Measurements from ENCODE around the gene FRAT2.
"Not testable (repeated sequence)": the region's sequence is repeated elsewhere in the genome, so short reads cannot be mapped to it uniquely, and the experiment has no call there.

FRAT2 gene

DNA sequence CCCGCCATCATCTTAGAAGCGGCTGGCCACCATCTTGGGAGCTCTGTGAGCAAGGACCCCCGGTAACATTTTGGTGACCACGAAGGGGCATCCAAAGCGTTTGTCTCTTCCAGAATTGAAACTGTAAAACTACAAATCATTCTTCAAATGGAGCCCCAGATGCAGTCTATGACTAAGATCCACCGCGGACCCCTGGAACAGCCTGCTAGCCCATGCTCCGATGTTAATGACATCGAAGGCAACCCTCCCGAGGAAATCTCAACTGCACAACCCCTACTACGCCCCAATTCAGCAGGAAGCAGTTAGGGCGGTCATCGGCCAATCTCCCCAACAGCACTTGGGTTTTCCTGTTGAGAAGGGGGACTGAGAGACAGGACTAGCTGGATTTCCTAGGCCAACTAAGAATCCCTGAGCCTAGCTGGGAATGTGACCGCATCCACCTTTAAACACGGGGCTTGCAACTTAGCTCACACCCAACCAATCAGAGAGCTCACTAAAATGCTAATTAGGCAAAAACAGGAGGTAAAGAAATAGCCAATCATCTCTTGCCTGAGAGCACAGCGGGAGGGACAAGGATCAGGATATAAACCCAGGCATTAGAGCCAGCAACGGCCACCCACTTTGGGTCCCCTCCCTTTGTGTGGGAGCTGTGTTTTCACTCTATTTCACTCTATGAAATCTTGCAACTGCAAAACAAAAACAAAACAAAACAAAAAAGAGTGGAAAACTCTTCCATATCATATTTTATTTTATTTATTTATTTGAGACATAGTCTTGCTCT lies 43.8 kb downstream of the FRAT2 start:
- DNase-seq (ENCODE audit: low read depth) = not testable (repeated sequence)

DNA sequence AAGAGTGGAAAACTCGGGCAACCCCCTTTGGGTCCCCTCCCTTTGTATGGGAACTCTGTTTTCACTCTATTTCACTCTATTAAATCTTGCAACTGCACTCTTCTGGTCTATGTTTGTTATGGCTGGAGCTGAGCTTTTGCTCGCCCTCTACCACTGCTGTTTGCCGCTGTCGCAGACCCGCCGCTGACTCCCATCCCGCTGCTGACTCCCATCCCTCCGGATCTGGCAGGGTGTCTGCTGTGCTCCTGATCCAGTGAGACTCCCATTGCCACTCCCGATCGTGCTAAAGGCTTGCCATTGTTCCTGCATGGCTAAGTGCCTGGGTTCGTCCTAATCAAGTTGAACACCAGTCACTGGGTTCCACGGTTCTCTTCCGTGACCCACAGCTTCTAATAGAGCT lies 44.5 kb downstream of the FRAT2 start:
- DNase-seq (ENCODE audit: low read depth) = not testable (repeated sequence)

All from activated gamma-delta T cell treated with anti-CD3 and anti-CD28 coated beads, Interleukin-2, amount 50 U/mL, for 16 hours (primary cell).